GM23248 (cell line): ENCODE results near the gene HOXD12.

Experiments used
- EZH2 ChIP-seq: fragments of 200-600 bp; sonication (generic); IDR thresholded peaks from 2 replicates; pipeline ENCODE4 v1.6.1; 2018; ENCODE audit warnings: antibody characterized with exemption, mild to moderate bottlenecking; ENCODE audit not compliant: insufficient read depth, poor library complexity, severe bottlenecking
- EZH2phosphoT487 ChIP-seq: fragments of 200-600 bp; sonication (generic); IDR thresholded peaks from 2 replicates; pipeline ENCODE4 v1.6.1; 2018; ENCODE audit warnings: antibody characterized with exemption, moderate library complexity, mild to moderate bottlenecking, low read depth; ENCODE audit not compliant: insufficient read depth

GRCh38 chr2:176096986-176097819 is 2.4 kb upstream of the HOXD12 start:
- no peak for TF ChIP-seq EZH2
- no peak for TF ChIP-seq EZH2phosphoT487
